Neural cell (in vitro differentiated cells): Measurements from ENCODE around the gene UBE2H.

Experiments
- EP300 ChIP-seq: fragments of 450-650 bp; conservative IDR thresholded peaks from 2 replicates; pipeline ENCODE4 v1.6.1; 2014; ENCODE audit warnings: antibody characterized with exemption, mild to moderate bottlenecking, moderate library complexity; ENCODE audit not compliant: poor library complexity, severe bottlenecking
- EZH2 ChIP-seq: fragments of 200-600, 300-800 bp; shearing (Covaris generic), sonication (generic); IDR thresholded peaks from 2 replicates; pipeline ENCODE4 v1.6.1; 2014; ENCODE audit warnings: antibody characterized with exemption, low read length, borderline replicate concordance, mild to moderate bottlenecking; ENCODE audit not compliant: insufficient read depth, poor library complexity, severe bottlenecking
- POLR2AphosphoS5 ChIP-seq: IDR thresholded peaks from 2 replicates; pipeline ENCODE4 v1.6.1; 2012
- TF ChIP-seq, protein P1 (sequence below): fragments of 450-650 bp; IDR thresholded peaks from 2 replicates; pipeline ENCODE4 v1.5.1; 2014; ENCODE audit warnings: antibody characterized with exemption, mild to moderate bottlenecking, moderate library complexity; ENCODE audit not compliant: poor library complexity, severe bottlenecking

DNA sequence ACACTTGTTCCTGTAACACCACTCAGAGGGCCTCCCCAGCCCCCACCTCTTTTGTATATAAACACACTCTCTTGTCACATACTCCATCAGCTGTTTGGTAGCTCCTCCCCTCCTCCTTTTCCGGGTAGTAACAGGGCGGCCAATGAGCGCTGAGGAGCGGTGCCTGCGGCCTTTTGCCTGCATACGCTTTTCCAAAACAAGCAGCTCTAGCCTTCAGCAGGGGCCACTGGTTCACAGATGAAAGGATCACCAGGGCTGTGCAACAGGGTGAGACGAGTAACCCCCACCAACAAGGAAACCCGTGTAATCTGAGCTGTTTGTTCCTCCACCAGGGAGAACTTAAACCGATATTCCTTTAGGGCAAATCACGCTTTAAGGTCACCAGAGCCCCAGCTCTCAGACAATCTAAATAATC is 3.9 kb downstream of the UBE2H start:
- peak; percentile 93 for TF ChIP-seq POLR2AphosphoS5
- TF ChIP-seq, protein P1, sequence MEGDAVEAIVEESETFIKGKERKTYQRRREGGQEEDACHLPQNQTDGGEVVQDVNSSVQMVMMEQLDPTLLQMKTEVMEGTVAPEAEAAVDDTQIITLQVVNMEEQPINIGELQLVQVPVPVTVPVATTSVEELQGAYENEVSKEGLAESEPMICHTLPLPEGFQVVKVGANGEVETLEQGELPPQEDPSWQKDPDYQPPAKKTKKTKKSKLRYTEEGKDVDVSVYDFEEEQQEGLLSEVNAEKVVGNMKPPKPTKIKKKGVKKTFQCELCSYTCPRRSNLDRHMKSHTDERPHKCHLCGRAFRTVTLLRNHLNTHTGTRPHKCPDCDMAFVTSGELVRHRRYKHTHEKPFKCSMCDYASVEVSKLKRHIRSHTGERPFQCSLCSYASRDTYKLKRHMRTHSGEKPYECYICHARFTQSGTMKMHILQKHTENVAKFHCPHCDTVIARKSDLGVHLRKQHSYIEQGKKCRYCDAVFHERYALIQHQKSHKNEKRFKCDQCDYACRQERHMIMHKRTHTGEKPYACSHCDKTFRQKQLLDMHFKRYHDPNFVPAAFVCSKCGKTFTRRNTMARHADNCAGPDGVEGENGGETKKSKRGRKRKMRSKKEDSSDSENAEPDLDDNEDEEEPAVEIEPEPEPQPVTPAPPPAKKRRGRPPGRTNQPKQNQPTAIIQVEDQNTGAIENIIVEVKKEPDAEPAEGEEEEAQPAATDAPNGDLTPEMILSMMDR = peak; percentile 14
- peak; percentile 82 for TF ChIP-seq EP300
- TF ChIP-seq EZH2 = no peak
